Measurements from ENCODE around the gene GAPDHS. TPM values are rescaled to one million over a fixed set of nuclear protein-coding genes. Genes with fewer than 3 reads are reported as not detected.

The GAPDHS gene
- total and polyA plus RNA-seq, 2 experiments from 2014 or later: not detected

GRCh38 chr19:35565016-35565856, 32.0 kb downstream of the GAPDHS start:
- Histone ChIP-seq H4K20me1 (ENCODE audit: insufficient read depth, poor library complexity, severe bottlenecking) (no peaks in the 10 kb centered on the region), H3K36me3 (replicated peaks; ENCODE audit: insufficient read depth, low read depth) (no peaks in the 10 kb centered on the region), H3K4me3 (no peak overlapping the region), H3K27ac (no peak overlapping the region), H3K9me2 (replicated peaks; ENCODE audit: insufficient read depth) (no peaks in the 10 kb centered on the region), H2AFZ (no peak overlapping the region), H3K27me3 (no peaks in the 10 kb centered on the region), H3K4me2 (no peak overlapping the region), H3K79me2 (no peaks in the 10 kb centered on the region), H3K9me3 (ENCODE audit: low read depth) (no peaks in the 10 kb centered on the region), H3K4me1 (ENCODE audit: insufficient read depth) (no peaks in the 10 kb centered on the region)
- WGBS (ENCODE audit: low lambda C conversion rate, missing lambda C conversion rate): 78% methylated on average over 12 of the region's 12 CpGs
- DNase-seq (ENCODE audit: low spot score): no peak
- TF ChIP-seq CTCF (IDR thresholded peaks at IDR 0.05; ENCODE audit: poor library complexity): no peak
- no peak for TF ChIP-seq EZH2phosphoT487 (IDR thresholded peaks at IDR 0.05; ENCODE audit: low read depth, severe bottlenecking, unreplicated experiment)
- no peak for TF ChIP-seq EZH2 (IDR thresholded peaks at IDR 0.05; ENCODE audit: borderline replicate concordance)

GRCh38 chr19:35566738-35567137, 33.5 kb downstream of the GAPDHS start:
- no peak for TF ChIP-seq EZH2phosphoT487 (IDR thresholded peaks at IDR 0.05; ENCODE audit: low read depth, severe bottlenecking, unreplicated experiment)
- no peak for TF ChIP-seq CTCF (IDR thresholded peaks at IDR 0.05; ENCODE audit: poor library complexity)
- no peak for TF ChIP-seq EZH2 (IDR thresholded peaks at IDR 0.05; ENCODE audit: borderline replicate concordance)
- H4K20me1 ChIP-seq (ENCODE audit: insufficient read depth, poor library complexity, severe bottlenecking): no peaks in the 10 kb centered on the region
- no peaks in the 10 kb centered on the region for H3K4me1 ChIP-seq (ENCODE audit: insufficient read depth)
- H3K9me2 ChIP-seq (replicated peaks; ENCODE audit: insufficient read depth): no peaks in the 10 kb centered on the region
- no peak overlapping the region for H3K27ac ChIP-seq
- DNase-seq (ENCODE audit: low spot score): no peak
- H3K36me3 ChIP-seq (replicated peaks; ENCODE audit: insufficient read depth, low read depth): no peaks in the 10 kb centered on the region
- 93% methylated on average over 7 of the region's 7 CpGs for WGBS (ENCODE audit: low lambda C conversion rate, missing lambda C conversion rate)
- H3K79me2 ChIP-seq: no peaks in the 10 kb centered on the region
- no peaks in the 10 kb centered on the region for H3K27me3 ChIP-seq
- no peak overlapping the region for H2AFZ ChIP-seq
- no peaks in the 10 kb centered on the region for H3K9me3 ChIP-seq (ENCODE audit: low read depth)
- H3K4me2 ChIP-seq: no peak overlapping the region
- no peak overlapping the region for H3K4me3 ChIP-seq

GRCh38 chr19:35569281-35569781, 36.1 kb downstream of the GAPDHS start:
- no peaks in the 10 kb centered on the region for H3K79me2 ChIP-seq
- no peak for TF ChIP-seq EZH2 (IDR thresholded peaks at IDR 0.05; ENCODE audit: borderline replicate concordance)
- TF ChIP-seq EZH2phosphoT487 (IDR thresholded peaks at IDR 0.05; ENCODE audit: low read depth, severe bottlenecking, unreplicated experiment): no peak
- no peak for TF ChIP-seq CTCF (IDR thresholded peaks at IDR 0.05; ENCODE audit: poor library complexity)
- H4K20me1 ChIP-seq (ENCODE audit: insufficient read depth, poor library complexity, severe bottlenecking): no peaks in the 10 kb centered on the region
- WGBS (ENCODE audit: low lambda C conversion rate, missing lambda C conversion rate): 65% methylated on average over 5 of the region's 5 CpGs
- DNase-seq (ENCODE audit: low spot score): no peak
- no peak overlapping the region for H3K4me2 ChIP-seq
- no peaks in the 10 kb centered on the region for H3K36me3 ChIP-seq (replicated peaks; ENCODE audit: insufficient read depth, low read depth)
- H2AFZ ChIP-seq: no peak overlapping the region
- H3K4me1 ChIP-seq (ENCODE audit: insufficient read depth): no peaks in the 10 kb centered on the region
- H3K27me3 ChIP-seq: no peaks in the 10 kb centered on the region
- H3K4me3 ChIP-seq: no peak overlapping the region
- no peaks in the 10 kb centered on the region for H3K9me2 ChIP-seq (replicated peaks; ENCODE audit: insufficient read depth)
- no peaks in the 10 kb centered on the region for H3K9me3 ChIP-seq (ENCODE audit: low read depth)
- H3K27ac ChIP-seq: no peak overlapping the region

Measured in hepatocyte (in vitro differentiated cells).